C4-2B (cell line): ENCODE results near the gene PALB2.

Experiments
- CTCF ChIP-seq: fragments of 450-650 bp; conservative IDR thresholded peaks from 2 replicates; pipeline ENCODE4 v1.5.1; 2017; ENCODE audit warnings: mild to moderate bottlenecking
- ZFX ChIP-seq: fragments of 450-650 bp; IDR thresholded peaks from 2 replicates; pipeline ENCODE4 v1.6.1; 2017

- TF ChIP-seq CTCF = no peak
- no peak for TF ChIP-seq ZFX
Measured at GRCh38 chr16:23563186-23563585, 77.9 kb downstream of the PALB2 start.
